B cell (primary cell): Measurements from ENCODE around the gene C17orf114.

Experiments
- ATAC-seq: fragments of 200-7000 bp; cut with Tn5 transposase; one replicate; pipeline ENCODE4 v1.10.0; 2021; ENCODE audit warnings: low read depth, mild to moderate bottlenecking, moderate number of reproducible peaks, moderate library complexity
- CTCF ChIA-PET: fragments of 350-600 bp; sonication (Branson Sonifier 250); formaldehyde crosslinking; loops from one replicate; lab custom pipeline; 2021; ENCODE audit warnings: antibody characterized with exemption, inconsistent platforms; lab: Charles Lee
- POLR2A ChIA-PET: fragments of 350-600 bp; sonication (Branson Sonifier 250); formaldehyde crosslinking; loops from one replicate; lab custom pipeline; 2021; ENCODE audit warnings: antibody characterized with exemption; lab: Charles Lee
- DNase-seq: peaks from one replicate; pipeline ENCODE4 v3.0.0; 2013
- H2AFZ ChIP-seq: 2 replicates; pipeline ENCODE4 v1.6.1; 2012; ENCODE audit warnings: mild to moderate bottlenecking, low read depth, low read length; ENCODE audit not compliant: insufficient read depth, poor library complexity, severe bottlenecking
- H3K27ac ChIP-seq, 2 donors: 1 replicate in 1 of 2; 2 replicates in 1 of 2; pipeline ENCODE4 v1.5.1; 2012 to 2013; ENCODE audit warnings: low read length in 2 of 2, mild to moderate bottlenecking in 2 of 2, moderate library complexity in 1 of 2
- H3K27me3 ChIP-seq, 4 experiments: fragments of 200-600 bp in 1 of 4; sonication (generic) in 1 of 4; replicated peaks in 1 of 4; 1 replicate in 2 of 4; 2 replicates in 2 of 4; pipeline versions ENCODE4 v1.6.1 to v1.7.0; 2013 to 2016; ENCODE audit warnings: low read length in 3 of 4, mild to moderate bottlenecking in 2 of 4, mixed read lengths in 1 of 4, moderate library complexity in 1 of 4; ENCODE audit not compliant: insufficient read depth in 4 of 4, control insufficient read depth in 3 of 4; ENCODE audit errors: control extremely low read depth in 1 of 4
- H3K36me3 ChIP-seq, 2 experiments: replicated peaks in 1 of 2; 1 replicate in 1 of 2; 2 replicates in 1 of 2; pipeline versions ENCODE4 v1.6.1 to v1.7.1; 2013; ENCODE audit warnings: low read length in 1 of 2; ENCODE audit not compliant: insufficient read depth in 2 of 2, control insufficient read depth in 1 of 2; ENCODE audit errors: control extremely low read depth in 1 of 2, extremely low read depth in 1 of 2
- H3K4me1 ChIP-seq, 2 donors: fragments of 200-600 bp in 1 of 2; sonication (generic) in 1 of 2; 1 replicate in 1 of 2; 2 replicates in 1 of 2; pipeline versions ENCODE4 v1.5.1 to v1.6.1; 2013 to 2017; ENCODE audit warnings: low read length in 2 of 2; ENCODE audit not compliant: control insufficient read depth in 2 of 2, insufficient read depth in 2 of 2
- H3K4me2 ChIP-seq: replicated peaks from 2 replicates; pipeline ENCODE3; 2012; ENCODE audit warnings: mild to moderate bottlenecking, low read depth, low read length; ENCODE audit not compliant: poor library complexity, severe bottlenecking
- H3K4me3 ChIP-seq, 5 experiments: fragments of 200-600 bp in 1 of 5; sonication (generic) in 1 of 5; 1 replicate in 3 of 5; 2 replicates in 2 of 5; pipeline versions ENCODE4 v1.5.1 to v1.7.0; 2011 to 2016; ENCODE audit warnings: low read length in 4 of 5, mild to moderate bottlenecking in 4 of 5, low read depth in 2 of 5, control low read depth in 1 of 5, moderate library complexity in 1 of 5; ENCODE audit not compliant: insufficient read depth in 1 of 5; ENCODE audit errors: control extremely low read depth in 1 of 5, extremely low read depth in 1 of 5
- H3K79me2 ChIP-seq: fragments of 200-600 bp; sonication (generic); one replicate; pipeline ENCODE4 v1.6.0; 2016; ENCODE audit warnings: low read length; ENCODE audit not compliant: control insufficient read depth, insufficient read depth
- H3K9ac ChIP-seq: fragments of 200-600 bp; sonication (generic); 2 replicates; pipeline ENCODE4 v1.6.1; 2017; ENCODE audit warnings: mild to moderate bottlenecking, low read length, moderate library complexity
- H3K9me3 ChIP-seq, 3 donors: one replicate each; pipeline versions ENCODE4 v1.6.1 to v1.7.1; 2013; ENCODE audit warnings: low read length in 2 of 3; ENCODE audit not compliant: control insufficient read depth in 2 of 3, insufficient read depth in 1 of 3; ENCODE audit errors: control extremely low read depth in 1 of 3
- H4K20me1 ChIP-seq: 2 replicates; pipeline ENCODE4 v1.6.0; 2012; ENCODE audit warnings: mild to moderate bottlenecking, low read length; ENCODE audit not compliant: insufficient read depth, control insufficient read depth, poor library complexity, severe bottlenecking
- H3K27ac Mint-ChIP-seq: one replicate; pipeline ENCODE4 v1.8.0; 2021; ENCODE audit warnings: mixed read lengths
- H3K27me3 Mint-ChIP-seq: one replicate; pipeline ENCODE4 v1.8.0; 2021; ENCODE audit warnings: mixed read lengths
- H3K4me1 Mint-ChIP-seq: one replicate; pipeline ENCODE4 v1.8.0; 2021; ENCODE audit warnings: mixed read lengths
- H3K4me3 Mint-ChIP-seq: one replicate; pipeline ENCODE4 v1.8.0; 2021; ENCODE audit warnings: mixed read lengths
- H3K9me3 Mint-ChIP-seq: one replicate; pipeline ENCODE4 v1.8.0; 2022; ENCODE audit warnings: mixed read lengths; ENCODE audit not compliant: insufficient read depth
- CTCF ChIP-seq: fragments of 200-600 bp; IDR thresholded peaks from one replicate; pipeline ENCODE4 v1.8.0; 2022; ENCODE audit warnings: antibody characterized with exemption, mild to moderate bottlenecking
- EZH2 ChIP-seq: IDR thresholded peaks from 2 replicates; pipeline ENCODE4 v1.6.1; 2012; ENCODE audit warnings: borderline replicate concordance, low read depth, mild to moderate bottlenecking, moderate library complexity, low read length; ENCODE audit not compliant: insufficient read depth, poor library complexity, severe bottlenecking
- WGBS: methylation state at CpG from one replicate; pipeline ENCODE4 v1.1.5; 2013; ENCODE audit warnings: missing lambda C conversion rate; ENCODE audit not compliant: insufficient coverage; 5-methylcytosine and 5-hydroxymethylcytosine counted together
- intact Hi-C: fragments of 100-400 bp; cut with micrococcal nuclease; formaldehyde crosslinking; loops from one replicate; pipeline ENCODE4 v1.10.0; 2022

Gene C17orf114

GRCh38 chr17:4822835-4823234 lies 20.7 kb upstream of the C17orf114 start:
- POLR2A ChIA-PET = no interaction called here
- CTCF ChIA-PET = no interaction called here

GRCh38 chr17:4818276-4818675 lies 16.1 kb upstream of the C17orf114 start:
- no peak overlapping the region for H2AFZ ChIP-seq
- peaks cover 0 to 31% of the 10 kb centered on the region in 2 experiments for H3K36me3 ChIP-seq
- Mint-ChIP-seq H3K27ac (no peak overlapping the region), H3K9me3 (no peaks in the 10 kb centered on the region), H3K4me3 (no peak overlapping the region), H3K27me3 (no peaks in the 10 kb centered on the region), H3K4me1 (no peaks in the 10 kb centered on the region)
- no peaks in the 10 kb centered on the region for H3K9me3 ChIP-seq
- H3K9ac ChIP-seq = no peak overlapping the region
- H4K20me1 ChIP-seq = no peaks in the 10 kb centered on the region
- DNase-seq (no peak), ATAC-seq (no peak)
- H3K27me3 ChIP-seq = no peaks in the 10 kb centered on the region
- H3K4me1 ChIP-seq = no peaks in the 10 kb centered on the region
- no peak overlapping the region for H3K4me2 ChIP-seq
- TF ChIP-seq EZH2 = no peak
- TF ChIP-seq CTCF = no peak
- no peak overlapping the region for H3K4me3 ChIP-seq
- no peaks in the 10 kb centered on the region for H3K79me2 ChIP-seq
- no peak overlapping the region for H3K27ac ChIP-seq
- POLR2A ChIA-PET = no interaction called here
- intact Hi-C loops = no loop called here
- CTCF ChIA-PET = no interaction called here
- 98% methylated on average over 10 of the region's 12 CpGs for WGBS

More at GRCh38 chr17:4822835-4823234, 20.7 kb upstream of the C17orf114 start:
- no peak overlapping the region for H3K4me3 ChIP-seq
- H3K9ac ChIP-seq = no peak overlapping the region
- no peaks in the 10 kb centered on the region for H3K9me3 Mint-ChIP-seq
- no peak overlapping the region for H3K27ac Mint-ChIP-seq
- H4K20me1 ChIP-seq = no peaks in the 10 kb centered on the region
- H3K79me2 ChIP-seq = no peaks in the 10 kb centered on the region
- no peaks in the 10 kb centered on the region for H3K27me3 ChIP-seq
- no peak overlapping the region for H2AFZ ChIP-seq
- no peaks in the 10 kb centered on the region for H3K9me3 ChIP-seq
- no peak overlapping the region for H3K4me2 ChIP-seq
- no peaks in the 10 kb centered on the region for H3K27me3 Mint-ChIP-seq
- whole genome bisulfite sequencing = 96% methylated on average over 3 of the region's 3 CpGs
- H3K4me1 ChIP-seq = no peaks in the 10 kb centered on the region
- H3K4me3 Mint-ChIP-seq = no peak overlapping the region
- H3K36me3 ChIP-seq = peaks cover 0 to 5% of the 10 kb centered on the region in 2 experiments
- DNase-seq = no peak
- intact Hi-C loops = no loop called here
- no peak overlapping the region for H3K27ac ChIP-seq
- H3K4me1 Mint-ChIP-seq = no peaks in the 10 kb centered on the region
- ATAC-seq = no peak
- TF ChIP-seq EZH2 = no peak
- no peak for TF ChIP-seq CTCF
